WTC11 (cell line): ENCODE results near the gene PTK6. TPM values are rescaled to one million over a fixed set of nuclear protein-coding genes. Genes with fewer than 3 reads are reported as not detected.

Source experiments
- ATAC-seq: fragments of 200-7000 bp; cut with Tn5 transposase; 2 replicates; pipeline ENCODE4 v1.10.0; 2021; ENCODE audit warnings: mild to moderate bottlenecking, moderate library complexity
- CTCF ChIA-PET: fragments of 300-600 bp; sonication (Branson Sonifier 250); formaldehyde crosslinking; loops from one replicate; lab custom pipeline; 2021; ENCODE audit warnings: antibody characterized with exemption; lab: Charles Lee
- POLR2A ChIA-PET: fragments of 350-600 bp; sonication (Branson Sonifier 250); formaldehyde crosslinking; loops from one replicate; lab custom pipeline; 2021; ENCODE audit warnings: antibody characterized with exemption; lab: Charles Lee
- DNase-seq: peaks from one replicate; pipeline ENCODE4 v3.0.0; 2021; ENCODE audit warnings: low spot score
- H3K27ac Mint-ChIP-seq: 2 replicates; pipeline ENCODE4 v1.8.0; 2021; ENCODE audit warnings: mixed read lengths
- H3K27me3 Mint-ChIP-seq: 2 replicates; pipeline ENCODE4 v1.8.0; 2021; ENCODE audit warnings: low read depth, mild to moderate bottlenecking, moderate library complexity, mixed read lengths
- H3K36me3 Mint-ChIP-seq: 2 replicates; pipeline ENCODE4 v1.8.0; 2021; ENCODE audit warnings: mixed read lengths
- H3K4me1 Mint-ChIP-seq: 2 replicates; pipeline ENCODE4 v1.8.0; 2022; ENCODE audit warnings: mixed read lengths
- H3K4me3 Mint-ChIP-seq: 2 replicates; pipeline ENCODE4 v1.8.0; 2021; ENCODE audit warnings: mild to moderate bottlenecking, moderate library complexity, mixed read lengths
- H3K9me3 Mint-ChIP-seq: 2 replicates; pipeline ENCODE4 v1.8.0; 2021; ENCODE audit warnings: mixed read lengths
- FOXK1 ChIP-seq: sonication (generic); formaldehyde crosslinking; IDR thresholded peaks from 2 replicates; pipeline ENCODE4 v1.8.0; 2022; ENCODE audit warnings: mild to moderate bottlenecking, moderate library complexity, missing genetic modification reagents
- HMGA2 ChIP-seq: fragments of 250-450 bp; sonication (Bioruptor Pico); IDR thresholded peaks from 2 replicates; pipeline ENCODE4 v1.4.0; 2021; ENCODE audit warnings: mild to moderate bottlenecking, moderate library complexity
- PRRX2 ChIP-seq: fragments of 250-450 bp; sonication (Bioruptor Pico); IDR thresholded peaks from 2 replicates; pipeline ENCODE4 v1.8.0; 2021; ENCODE audit warnings: mild to moderate bottlenecking
- ZNF121 ChIP-seq: sonication (generic); formaldehyde crosslinking; IDR thresholded peaks from 2 replicates; pipeline ENCODE4 v1.8.0; 2023; ENCODE audit warnings: missing genetic modification reagents
- ZNF263 ChIP-seq: sonication (generic); formaldehyde crosslinking; IDR thresholded peaks from 2 replicates; pipeline ENCODE4 v1.8.1; 2022; ENCODE audit warnings: low read depth, mild to moderate bottlenecking, moderate library complexity, missing genetic modification reagents
- ZNF416 ChIP-seq: fragments of 250-450 bp; sonication (Bioruptor Pico); IDR thresholded peaks from 2 replicates; pipeline ENCODE4 v1.9.0; 2021; ENCODE audit warnings: mild to moderate bottlenecking, inconsistent platforms
- total RNA-seq: library from RNA; stranded (reverse); gene quantifications from 3 replicates; pipeline ENCODE4 v1.2.3, GENCODE V29; 2021
- TF ChIP-seq, protein P1 (sequence below): sonication (generic); formaldehyde crosslinking; IDR thresholded peaks from 2 replicates; pipeline ENCODE4 v1.8.0; 2023; ENCODE audit warnings: mild to moderate bottlenecking, missing genetic modification reagents
- TF ChIP-seq, protein P2 (sequence below): sonication (generic); formaldehyde crosslinking; IDR thresholded peaks from 2 replicates; pipeline ENCODE4 v1.8.1; 2022; ENCODE audit warnings: missing genetic modification reagents, borderline replicate concordance
- TF ChIP-seq, protein P3 (sequence below): fragments of 250-450 bp; sonication (Bioruptor Pico); IDR thresholded peaks from 2 replicates; pipeline ENCODE4 v1.9.0; 2021; ENCODE audit warnings: mild to moderate bottlenecking
- TF ChIP-seq, protein P4 (sequence below): sonication (generic); formaldehyde crosslinking; conservative IDR thresholded peaks from 2 replicates; pipeline ENCODE4 v1.8.1; 2022; ENCODE audit warnings: mild to moderate bottlenecking, missing genetic modification reagents
- TF ChIP-seq, protein P5 (sequence below): sonication (generic); formaldehyde crosslinking; IDR thresholded peaks from 2 replicates; pipeline ENCODE4 v1.8.0; 2022; ENCODE audit warnings: mild to moderate bottlenecking, missing genetic modification reagents
- TF ChIP-seq, protein P6 (sequence below): sonication (generic); formaldehyde crosslinking; IDR thresholded peaks from 2 replicates; pipeline ENCODE4 v1.8.1; 2023; ENCODE audit warnings: mild to moderate bottlenecking, missing genetic modification reagents

Gene PTK6
- total RNA-seq, 1 experiment from 2014 or later = 0.22 TPM

DNA sequence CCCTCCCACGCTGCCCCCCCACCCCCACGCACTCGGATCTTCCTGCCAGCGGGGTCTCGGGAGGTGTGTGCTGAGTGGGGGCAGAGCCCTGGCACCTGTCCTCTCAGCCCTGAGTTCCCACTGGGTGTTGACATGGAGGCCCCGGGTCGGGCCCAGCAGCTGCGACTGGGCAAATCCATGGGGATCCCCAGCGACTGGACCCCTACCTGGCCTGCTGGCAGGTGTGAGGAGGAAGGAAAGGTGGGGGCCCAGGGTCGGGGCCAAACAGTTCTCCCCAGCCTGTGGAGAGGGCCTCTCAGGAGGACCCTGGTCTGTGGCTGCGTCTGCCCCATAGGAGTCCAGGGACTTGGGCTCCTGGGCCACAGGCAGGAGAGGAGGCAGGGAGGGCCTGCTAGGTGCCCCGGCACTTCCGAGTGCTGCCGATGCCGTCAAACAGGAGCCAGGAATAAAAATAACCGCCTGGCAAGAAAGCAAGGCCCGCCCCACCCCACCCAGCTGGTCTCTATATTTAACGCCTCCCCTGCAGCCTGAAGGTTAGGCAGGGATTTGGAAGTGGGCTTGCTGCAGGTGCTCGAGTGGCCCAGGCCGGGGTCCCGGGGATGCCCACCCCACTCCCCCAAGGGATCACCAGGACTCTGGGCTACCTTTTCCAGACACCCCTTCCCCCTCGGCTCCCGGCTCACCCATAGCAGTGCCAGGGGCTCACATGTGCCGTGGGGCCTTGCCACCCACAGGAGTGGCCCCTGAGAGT is 36.9 kb downstream of the PTK6 start:
- H3K9me3 Mint-ChIP-seq = peaks cover 10% of the 10 kb centered on the region
- H3K4me3 Mint-ChIP-seq = 0 out of 2 replicates have a peak overlapping the region, but pooled peaks have one; percentile 14
- DNase-seq (no peak), ATAC-seq (no peak)
- no peak overlapping the region for H3K27ac Mint-ChIP-seq
- H3K4me1 Mint-ChIP-seq = peaks cover 7% of the 10 kb centered on the region
- CTCF ChIA-PET = interaction anchor here (0.8 kb wide), 1 partner anchor 13 kb away, joined by 5 read pairs; no protein-coding TSS in a partner anchor
- POLR2A ChIA-PET = no interaction called here
- H3K36me3 Mint-ChIP-seq = 0 out of 2 replicates have a peak, but pooled peaks cover 2% of the 10 kb centered on the region
- peaks cover 53% of the 10 kb centered on the region for H3K27me3 Mint-ChIP-seq
- TF ChIP-seq FOXK1 (CRISPR knock-in tag) (no peak), ZNF416 (CRISPR knock-in tag) (no peak), ZNF263 (CRISPR knock-in tag) (no peak), PRRX2 (CRISPR knock-in tag) (no peak), ZNF121 (CRISPR knock-in tag) (no peak)
- TF ChIP-seq, protein P1, sequence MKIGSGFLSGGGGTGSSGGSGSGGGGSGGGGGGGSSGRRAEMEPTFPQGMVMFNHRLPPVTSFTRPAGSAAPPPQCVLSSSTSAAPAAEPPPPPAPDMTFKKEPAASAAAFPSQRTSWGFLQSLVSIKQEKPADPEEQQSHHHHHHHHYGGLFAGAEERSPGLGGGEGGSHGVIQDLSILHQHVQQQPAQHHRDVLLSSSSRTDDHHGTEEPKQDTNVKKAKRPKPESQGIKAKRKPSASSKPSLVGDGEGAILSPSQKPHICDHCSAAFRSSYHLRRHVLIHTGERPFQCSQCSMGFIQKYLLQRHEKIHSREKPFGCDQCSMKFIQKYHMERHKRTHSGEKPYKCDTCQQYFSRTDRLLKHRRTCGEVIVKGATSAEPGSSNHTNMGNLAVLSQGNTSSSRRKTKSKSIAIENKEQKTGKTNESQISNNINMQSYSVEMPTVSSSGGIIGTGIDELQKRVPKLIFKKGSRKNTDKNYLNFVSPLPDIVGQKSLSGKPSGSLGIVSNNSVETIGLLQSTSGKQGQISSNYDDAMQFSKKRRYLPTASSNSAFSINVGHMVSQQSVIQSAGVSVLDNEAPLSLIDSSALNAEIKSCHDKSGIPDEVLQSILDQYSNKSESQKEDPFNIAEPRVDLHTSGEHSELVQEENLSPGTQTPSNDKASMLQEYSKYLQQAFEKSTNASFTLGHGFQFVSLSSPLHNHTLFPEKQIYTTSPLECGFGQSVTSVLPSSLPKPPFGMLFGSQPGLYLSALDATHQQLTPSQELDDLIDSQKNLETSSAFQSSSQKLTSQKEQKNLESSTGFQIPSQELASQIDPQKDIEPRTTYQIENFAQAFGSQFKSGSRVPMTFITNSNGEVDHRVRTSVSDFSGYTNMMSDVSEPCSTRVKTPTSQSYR = no peak
- TF ChIP-seq, protein P2, sequence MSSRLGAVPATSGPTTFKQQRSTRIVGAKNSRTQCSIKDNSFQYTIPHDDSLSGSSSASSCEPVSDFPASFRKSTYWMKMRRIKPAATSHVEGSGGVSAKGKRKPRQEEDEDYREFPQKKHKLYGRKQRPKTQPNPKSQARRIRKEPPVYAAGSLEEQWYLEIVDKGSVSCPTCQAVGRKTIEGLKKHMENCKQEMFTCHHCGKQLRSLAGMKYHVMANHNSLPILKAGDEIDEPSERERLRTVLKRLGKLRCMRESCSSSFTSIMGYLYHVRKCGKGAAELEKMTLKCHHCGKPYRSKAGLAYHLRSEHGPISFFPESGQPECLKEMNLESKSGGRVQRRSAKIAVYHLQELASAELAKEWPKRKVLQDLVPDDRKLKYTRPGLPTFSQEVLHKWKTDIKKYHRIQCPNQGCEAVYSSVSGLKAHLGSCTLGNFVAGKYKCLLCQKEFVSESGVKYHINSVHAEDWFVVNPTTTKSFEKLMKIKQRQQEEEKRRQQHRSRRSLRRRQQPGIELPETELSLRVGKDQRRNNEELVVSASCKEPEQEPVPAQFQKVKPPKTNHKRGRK = no peak
- TF ChIP-seq, protein P3, sequence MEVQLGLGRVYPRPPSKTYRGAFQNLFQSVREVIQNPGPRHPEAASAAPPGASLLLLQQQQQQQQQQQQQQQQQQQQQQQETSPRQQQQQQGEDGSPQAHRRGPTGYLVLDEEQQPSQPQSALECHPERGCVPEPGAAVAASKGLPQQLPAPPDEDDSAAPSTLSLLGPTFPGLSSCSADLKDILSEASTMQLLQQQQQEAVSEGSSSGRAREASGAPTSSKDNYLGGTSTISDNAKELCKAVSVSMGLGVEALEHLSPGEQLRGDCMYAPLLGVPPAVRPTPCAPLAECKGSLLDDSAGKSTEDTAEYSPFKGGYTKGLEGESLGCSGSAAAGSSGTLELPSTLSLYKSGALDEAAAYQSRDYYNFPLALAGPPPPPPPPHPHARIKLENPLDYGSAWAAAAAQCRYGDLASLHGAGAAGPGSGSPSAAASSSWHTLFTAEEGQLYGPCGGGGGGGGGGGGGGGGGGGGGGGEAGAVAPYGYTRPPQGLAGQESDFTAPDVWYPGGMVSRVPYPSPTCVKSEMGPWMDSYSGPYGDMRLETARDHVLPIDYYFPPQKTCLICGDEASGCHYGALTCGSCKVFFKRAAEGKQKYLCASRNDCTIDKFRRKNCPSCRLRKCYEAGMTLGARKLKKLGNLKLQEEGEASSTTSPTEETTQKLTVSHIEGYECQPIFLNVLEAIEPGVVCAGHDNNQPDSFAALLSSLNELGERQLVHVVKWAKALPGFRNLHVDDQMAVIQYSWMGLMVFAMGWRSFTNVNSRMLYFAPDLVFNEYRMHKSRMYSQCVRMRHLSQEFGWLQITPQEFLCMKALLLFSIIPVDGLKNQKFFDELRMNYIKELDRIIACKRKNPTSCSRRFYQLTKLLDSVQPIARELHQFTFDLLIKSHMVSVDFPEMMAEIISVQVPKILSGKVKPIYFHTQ = no peak
- TF ChIP-seq, protein P4, sequence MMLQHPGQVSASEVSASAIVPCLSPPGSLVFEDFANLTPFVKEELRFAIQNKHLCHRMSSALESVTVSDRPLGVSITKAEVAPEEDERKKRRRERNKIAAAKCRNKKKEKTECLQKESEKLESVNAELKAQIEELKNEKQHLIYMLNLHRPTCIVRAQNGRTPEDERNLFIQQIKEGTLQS (CRISPR knock-in tag) = no peak

DNA sequence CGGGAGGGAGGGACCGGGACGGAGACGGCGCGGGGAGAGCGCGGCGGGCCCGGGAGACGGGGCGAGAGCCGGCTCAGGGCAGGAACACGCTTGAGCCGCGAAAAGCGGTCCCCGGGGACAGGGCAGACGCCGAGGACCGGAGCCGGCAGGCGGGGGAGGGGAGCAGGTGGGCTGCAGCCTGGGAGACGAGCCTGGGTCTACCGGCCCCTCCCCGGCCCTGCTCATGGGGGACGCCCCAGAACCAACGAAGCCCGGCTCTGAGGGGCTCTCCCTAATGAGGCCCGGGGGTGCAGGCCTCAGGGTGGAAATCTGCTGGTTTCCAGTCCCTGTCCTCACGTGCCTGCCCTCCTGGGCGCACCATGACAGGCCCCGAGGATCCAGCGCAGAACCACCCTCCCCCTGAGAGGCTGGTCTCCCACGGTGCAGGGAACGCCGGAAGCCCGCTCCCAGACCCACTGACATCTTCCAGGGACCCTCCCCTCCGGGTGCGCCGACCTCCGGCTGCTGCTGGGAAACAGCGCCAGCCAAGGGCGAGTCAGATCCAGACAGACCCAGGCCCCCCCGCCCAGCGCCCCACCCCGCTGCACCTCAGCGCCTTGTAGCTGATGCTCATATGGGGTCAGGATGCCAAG is 37.7 kb downstream of the PTK6 start:
- H3K4me3 Mint-ChIP-seq = peak overlapping the region; percentile 27; the same call in 1 of the 2 replicates
- peak; percentile 9 for ATAC-seq
- ChIA-PET POLR2A (no interaction called here), CTCF (interaction anchor here (0.8 kb wide), 1 partner anchor 12 kb away, joined by 5 read pairs; no protein-coding TSS in a partner anchor)
- H3K36me3 Mint-ChIP-seq = no peaks in the 10 kb centered on the region
- H3K4me1 Mint-ChIP-seq = peaks cover 7% of the 10 kb centered on the region
- H3K27ac Mint-ChIP-seq = no peak overlapping the region
- H3K9me3 Mint-ChIP-seq = peaks cover 3% of the 10 kb centered on the region; the same call in 1 of the 2 replicates
- TF ChIP-seq, protein P5, sequence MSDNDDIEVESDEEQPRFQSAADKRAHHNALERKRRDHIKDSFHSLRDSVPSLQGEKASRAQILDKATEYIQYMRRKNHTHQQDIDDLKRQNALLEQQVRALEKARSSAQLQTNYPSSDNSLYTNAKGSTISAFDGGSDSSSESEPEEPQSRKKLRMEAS (CRISPR knock-in tag) = no peak; the same call in 1 of the 2 replicates
- TF ChIP-seq, protein P6, sequence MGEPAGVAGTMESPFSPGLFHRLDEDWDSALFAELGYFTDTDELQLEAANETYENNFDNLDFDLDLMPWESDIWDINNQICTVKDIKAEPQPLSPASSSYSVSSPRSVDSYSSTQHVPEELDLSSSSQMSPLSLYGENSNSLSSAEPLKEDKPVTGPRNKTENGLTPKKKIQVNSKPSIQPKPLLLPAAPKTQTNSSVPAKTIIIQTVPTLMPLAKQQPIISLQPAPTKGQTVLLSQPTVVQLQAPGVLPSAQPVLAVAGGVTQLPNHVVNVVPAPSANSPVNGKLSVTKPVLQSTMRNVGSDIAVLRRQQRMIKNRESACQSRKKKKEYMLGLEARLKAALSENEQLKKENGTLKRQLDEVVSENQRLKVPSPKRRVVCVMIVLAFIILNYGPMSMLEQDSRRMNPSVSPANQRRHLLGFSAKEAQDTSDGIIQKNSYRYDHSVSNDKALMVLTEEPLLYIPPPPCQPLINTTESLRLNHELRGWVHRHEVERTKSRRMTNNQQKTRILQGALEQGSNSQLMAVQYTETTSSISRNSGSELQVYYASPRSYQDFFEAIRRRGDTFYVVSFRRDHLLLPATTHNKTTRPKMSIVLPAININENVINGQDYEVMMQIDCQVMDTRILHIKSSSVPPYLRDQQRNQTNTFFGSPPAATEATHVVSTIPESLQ (CRISPR knock-in tag) = 0 out of 2 replicates have a peak, but pooled peaks have one; percentile 27
- no peak for TF ChIP-seq HMGA2
- peaks cover 45% of the 10 kb centered on the region for H3K27me3 Mint-ChIP-seq
- peak; percentile 48 for DNase-seq
